ENCODE data around the gene CACNA1H. TPM values are rescaled to one million over a fixed set of nuclear protein-coding genes. Genes with fewer than 3 reads are reported as not detected.

Gene CACNA1H
- total RNA-seq, 2 experiments from 2014 or later = 0.50 to 0.84 TPM

GRCh38 chr16:1169285-1170075 is 16.6 kb downstream of the CACNA1H start:
- H3K4me1 Mint-ChIP-seq (ENCODE audit: low read depth) = no peaks in the 10 kb centered on the region
- intact Hi-C loops (cut with micrococcal nuclease) = no loop called here
- DNase-seq = no peak
- H3K27me3 Mint-ChIP-seq (ENCODE audit: low read depth) = no peaks in the 10 kb centered on the region
- no peak overlapping the region for H3K27ac Mint-ChIP-seq
- H3K36me3 Mint-ChIP-seq (ENCODE audit: low read depth) = no peaks in the 10 kb centered on the region
- H3K4me3 Mint-ChIP-seq = no peak overlapping the region
- H3K9me3 Mint-ChIP-seq = no peaks in the 10 kb centered on the region
- CTCF ChIA-PET = no interaction called here

- CTCF ChIA-PET = no interaction called here
- no peak for DNase-seq
- H3K4me3 Mint-ChIP-seq = no peak overlapping the region
- no peaks in the 10 kb centered on the region for H3K4me1 Mint-ChIP-seq (ENCODE audit: low read depth)
- no peaks in the 10 kb centered on the region for H3K36me3 Mint-ChIP-seq (ENCODE audit: low read depth)
- no peaks in the 10 kb centered on the region for H3K9me3 Mint-ChIP-seq
- no peak overlapping the region for H3K27ac Mint-ChIP-seq
- H3K27me3 Mint-ChIP-seq (ENCODE audit: low read depth) = no peaks in the 10 kb centered on the region
- intact Hi-C loops (cut with micrococcal nuclease) = no loop called here
These were observed 17.1 kb downstream of the CACNA1H start for GRCh38 chr16:1170076-1170418.

DNA sequence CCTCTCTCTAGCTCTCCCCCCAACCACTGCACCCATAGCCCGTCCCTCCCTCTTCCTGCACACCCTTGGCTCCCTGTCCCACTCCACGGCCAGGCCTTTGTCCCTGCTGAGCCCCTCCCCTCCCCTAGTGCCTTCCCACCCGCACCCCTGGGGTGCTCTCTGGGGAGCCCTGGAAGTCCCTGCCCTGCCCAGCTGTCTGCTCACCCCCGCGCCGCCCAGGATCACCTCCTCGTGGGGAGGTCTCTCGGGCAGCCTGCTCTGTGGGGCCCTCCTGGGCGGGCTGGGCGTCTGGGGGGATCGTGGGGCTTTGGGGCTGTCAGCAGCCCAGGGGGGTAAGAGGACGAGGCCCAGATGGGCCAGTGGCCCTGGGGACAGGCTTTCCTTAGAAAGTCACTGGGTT is 18.1 kb downstream of the CACNA1H start:
- H3K27me3 Mint-ChIP-seq (ENCODE audit: low read depth) = no peaks in the 10 kb centered on the region
- no peaks in the 10 kb centered on the region for H3K4me1 Mint-ChIP-seq (ENCODE audit: low read depth)
- H3K4me3 Mint-ChIP-seq = no peak overlapping the region
- CTCF ChIA-PET = no interaction called here
- H3K27ac Mint-ChIP-seq = no peak overlapping the region
- H3K9me3 Mint-ChIP-seq = no peaks in the 10 kb centered on the region
- no peaks in the 10 kb centered on the region for H3K36me3 Mint-ChIP-seq (ENCODE audit: low read depth)
- intact Hi-C loops (cut with micrococcal nuclease) = no loop called here
- DNase-seq = no peak

DNA sequence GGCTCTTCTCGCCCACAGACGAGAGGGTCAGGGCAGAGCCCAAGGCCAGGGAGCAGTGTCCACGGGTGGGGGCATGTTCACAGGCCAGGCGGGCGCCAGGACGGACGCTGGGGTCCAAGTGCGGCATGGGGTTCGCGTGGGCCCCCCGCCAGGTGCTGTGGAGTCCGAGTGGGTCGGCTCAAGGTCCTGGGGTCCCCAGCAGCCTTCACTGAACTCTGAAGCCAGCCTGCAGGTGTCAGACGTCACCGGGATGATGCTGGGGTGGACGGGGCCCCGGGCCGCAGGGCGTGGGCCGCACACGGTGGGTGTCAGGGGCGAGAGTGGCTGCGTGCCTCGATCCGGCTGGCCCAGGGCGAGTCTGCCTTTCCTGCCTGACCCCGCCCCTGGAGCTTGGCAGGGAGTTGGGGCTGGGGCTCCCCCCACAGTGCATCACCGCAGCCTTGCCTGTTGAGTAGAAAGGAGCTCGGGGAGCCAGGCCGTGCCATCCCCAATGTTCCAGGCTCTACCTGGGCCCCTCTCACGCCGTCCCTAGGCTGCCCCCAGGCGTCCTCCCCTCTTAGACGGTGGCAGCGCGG is 19.0 kb downstream of the CACNA1H start:
- Mint-ChIP-seq H3K27me3 (ENCODE audit: low read depth) (no peaks in the 10 kb centered on the region), H3K9me3 (no peaks in the 10 kb centered on the region), H3K4me3 (no peak overlapping the region), H3K27ac (no peak overlapping the region), H3K36me3 (ENCODE audit: low read depth) (no peaks in the 10 kb centered on the region), H3K4me1 (ENCODE audit: low read depth) (no peaks in the 10 kb centered on the region)
- DNase-seq = no peak
- CTCF ChIA-PET = no interaction called here
- intact Hi-C loops (cut with micrococcal nuclease) = no loop called here

- Mint-ChIP-seq H3K4me3 (no peak overlapping the region), H3K27ac (no peak overlapping the region), H3K36me3 (ENCODE audit: low read depth) (no peaks in the 10 kb centered on the region), H3K27me3 (ENCODE audit: low read depth) (no peaks in the 10 kb centered on the region), H3K9me3 (no peaks in the 10 kb centered on the region), H3K4me1 (ENCODE audit: low read depth) (no peaks in the 10 kb centered on the region)
- intact Hi-C loops (cut with micrococcal nuclease) = no loop called here
- DNase-seq = no peak
- CTCF ChIA-PET = no interaction called here
These were observed 19.7 kb downstream of the CACNA1H start for GRCh38 chr16:1172651-1173050.

DNA sequence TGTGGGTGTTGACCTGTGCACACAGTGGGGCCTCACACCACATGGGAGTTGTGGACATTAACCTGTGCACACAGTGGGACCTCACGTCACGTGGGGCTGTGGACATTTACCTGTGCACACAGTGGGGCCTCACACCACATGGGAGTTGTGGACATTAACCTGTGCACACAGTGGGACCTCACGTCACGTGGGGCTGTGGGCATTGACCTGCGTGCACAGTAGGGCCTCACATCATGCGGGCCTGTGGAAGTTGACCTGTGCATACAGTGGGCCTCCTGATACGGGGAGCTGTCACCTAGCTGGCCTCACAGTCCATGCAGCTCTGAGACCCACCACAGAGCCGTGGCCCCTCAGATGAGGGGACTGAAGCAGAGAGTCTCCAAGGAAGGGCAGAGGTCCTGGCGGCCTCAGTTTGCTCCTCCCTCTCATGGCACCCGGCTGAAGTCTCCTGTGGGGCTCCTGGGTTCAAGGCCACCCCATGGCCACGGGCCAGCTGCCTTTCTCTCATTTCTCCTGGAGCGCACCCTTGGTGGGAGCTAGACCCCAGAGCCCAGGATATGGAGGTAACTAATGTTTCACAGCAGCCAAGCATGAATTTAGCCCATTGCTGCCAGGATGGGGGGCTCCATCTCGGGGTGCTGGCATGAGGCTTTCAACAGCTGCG is 21.0 kb downstream of the CACNA1H start:
- no peaks in the 10 kb centered on the region for H3K27me3 Mint-ChIP-seq (ENCODE audit: low read depth)
- no peak overlapping the region for H3K4me3 Mint-ChIP-seq
- CTCF ChIA-PET = no interaction called here
- intact Hi-C loops (cut with micrococcal nuclease) = no loop called here
- no peak overlapping the region for H3K27ac Mint-ChIP-seq
- DNase-seq = no peak
- no peaks in the 10 kb centered on the region for H3K4me1 Mint-ChIP-seq (ENCODE audit: low read depth)
- H3K36me3 Mint-ChIP-seq (ENCODE audit: low read depth) = no peaks in the 10 kb centered on the region
- no peaks in the 10 kb centered on the region for H3K9me3 Mint-ChIP-seq

GRCh38 chr16:1174477-1175357 is 21.8 kb downstream of the CACNA1H start:
- CTCF ChIA-PET = no interaction called here
- Mint-ChIP-seq H3K4me3 (no peak overlapping the region), H3K36me3 (ENCODE audit: low read depth) (no peaks in the 10 kb centered on the region), H3K27ac (no peak overlapping the region), H3K9me3 (no peaks in the 10 kb centered on the region), H3K4me1 (ENCODE audit: low read depth) (no peaks in the 10 kb centered on the region), H3K27me3 (ENCODE audit: low read depth) (no peaks in the 10 kb centered on the region)
- DNase-seq = no peak
- intact Hi-C loops (cut with micrococcal nuclease) = no loop called here

DNA sequence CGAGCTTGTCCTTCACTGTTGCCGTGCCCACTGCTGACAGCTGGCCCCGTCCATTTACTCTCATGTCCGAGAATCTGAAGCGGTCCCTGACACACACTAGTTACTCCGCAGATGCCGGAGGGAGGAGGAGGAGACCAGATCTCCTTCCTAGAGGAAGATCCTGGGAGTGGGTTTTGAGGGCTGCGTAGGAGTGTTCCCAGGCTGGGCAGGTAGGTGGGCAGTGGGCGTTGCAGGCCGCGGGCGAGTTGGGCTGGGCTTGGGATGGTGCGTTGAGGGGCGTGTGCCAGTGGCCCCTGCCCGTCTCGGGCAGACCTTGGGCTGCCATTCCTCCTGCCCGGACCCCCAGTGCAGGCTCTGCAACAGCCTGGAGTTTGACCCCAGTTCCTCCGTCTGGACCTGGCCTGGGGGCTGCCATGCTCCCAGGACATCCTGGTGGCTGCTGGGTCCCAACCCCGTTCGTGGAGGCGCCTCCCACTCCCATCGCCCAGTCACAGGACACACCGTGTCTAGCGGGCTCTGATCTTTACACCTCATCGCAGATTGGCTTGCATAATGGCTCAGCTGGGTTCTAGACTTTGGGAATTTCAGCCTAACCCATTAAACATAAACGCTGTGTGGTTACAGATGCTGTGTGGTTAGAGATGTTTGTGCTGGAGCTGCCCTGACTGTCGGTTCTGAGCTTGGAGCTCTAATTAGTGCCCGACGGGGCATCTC is 22.8 kb downstream of the CACNA1H start:
- intact Hi-C loops (cut with micrococcal nuclease) = no loop called here
- no peak for DNase-seq
- H3K4me3 Mint-ChIP-seq = no peak overlapping the region
- no peak overlapping the region for H3K27ac Mint-ChIP-seq
- CTCF ChIA-PET = no interaction called here
- H3K27me3 Mint-ChIP-seq (ENCODE audit: low read depth) = no peaks in the 10 kb centered on the region
- no peaks in the 10 kb centered on the region for H3K4me1 Mint-ChIP-seq (ENCODE audit: low read depth)
- H3K36me3 Mint-ChIP-seq (ENCODE audit: low read depth) = no peaks in the 10 kb centered on the region
- H3K9me3 Mint-ChIP-seq = no peaks in the 10 kb centered on the region

DNA sequence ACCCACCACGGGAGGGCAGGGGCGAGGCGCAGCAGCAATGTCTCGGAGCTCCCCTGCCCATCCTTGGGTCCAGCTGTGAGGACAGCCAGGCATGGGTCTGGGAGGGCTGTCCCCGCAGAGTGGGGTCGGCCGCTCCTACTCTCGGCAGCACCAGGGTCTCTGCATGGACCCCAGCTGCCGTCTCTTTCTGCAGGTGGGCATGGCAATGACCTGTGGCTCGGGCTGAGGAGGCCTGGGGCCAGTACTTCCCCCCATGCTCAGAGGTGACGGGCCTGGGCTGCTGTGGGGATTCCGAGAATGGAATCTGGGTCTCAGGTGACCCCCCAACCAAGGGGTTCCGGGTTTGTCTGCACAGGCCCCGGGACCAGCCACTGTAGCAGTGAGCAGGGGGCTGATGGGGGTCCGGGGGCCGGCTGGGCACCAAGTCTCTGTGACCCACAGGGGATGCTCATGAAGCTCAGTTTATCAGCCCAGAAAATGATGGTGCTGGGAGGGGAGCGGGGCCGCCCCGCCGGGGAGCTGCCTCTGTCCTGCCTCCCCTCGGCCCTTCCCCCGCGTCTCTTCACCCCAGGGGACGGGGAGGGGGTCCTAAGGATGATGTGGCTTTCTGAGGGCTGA is 23.5 kb downstream of the CACNA1H start:
- Mint-ChIP-seq H3K27me3 (ENCODE audit: low read depth) (no peaks in the 10 kb centered on the region), H3K27ac (no peak overlapping the region), H3K4me1 (ENCODE audit: low read depth) (no peaks in the 10 kb centered on the region), H3K9me3 (no peaks in the 10 kb centered on the region), H3K4me3 (no peak overlapping the region), H3K36me3 (ENCODE audit: low read depth) (no peaks in the 10 kb centered on the region)
- CTCF ChIA-PET = no interaction called here
- DNase-seq = no peak
- intact Hi-C loops (cut with micrococcal nuclease) = no loop called here

GRCh38 chr16:1177053-1177452 is 24.1 kb downstream of the CACNA1H start:
- peaks cover 4% of the 10 kb centered on the region for H3K27me3 Mint-ChIP-seq (ENCODE audit: low read depth)
- H3K36me3 Mint-ChIP-seq (ENCODE audit: low read depth) = no peaks in the 10 kb centered on the region
- H3K4me3 Mint-ChIP-seq = no peak overlapping the region
- no peaks in the 10 kb centered on the region for H3K9me3 Mint-ChIP-seq
- H3K27ac Mint-ChIP-seq = no peak overlapping the region
- intact Hi-C loops (cut with micrococcal nuclease) = no loop called here
- DNase-seq = no peak
- CTCF ChIA-PET = no interaction called here
- no peaks in the 10 kb centered on the region for H3K4me1 Mint-ChIP-seq (ENCODE audit: low read depth)

- H3K9me3 Mint-ChIP-seq = no peaks in the 10 kb centered on the region
- H3K36me3 Mint-ChIP-seq (ENCODE audit: low read depth) = no peaks in the 10 kb centered on the region
- no peak overlapping the region for H3K4me3 Mint-ChIP-seq
- DNase-seq = no peak
- intact Hi-C loops (cut with micrococcal nuclease) = no loop called here
- peaks cover 4% of the 10 kb centered on the region for H3K27me3 Mint-ChIP-seq (ENCODE audit: low read depth)
- CTCF ChIA-PET = no interaction called here
- H3K27ac Mint-ChIP-seq = no peak overlapping the region
- H3K4me1 Mint-ChIP-seq (ENCODE audit: low read depth) = no peaks in the 10 kb centered on the region
These were observed 24.8 kb downstream of the CACNA1H start for GRCh38 chr16:1177750-1178149.
